PFSK-1 (cell line): Measurements from ENCODE around the gene ANKRD40.

Source experiments
- FOXP2 ChIP-seq: optimal IDR thresholded peaks from 2 replicates; pipeline ENCODE3; 2011; ENCODE audit warnings: borderline replicate concordance, control low read depth, inconsistent platforms; ENCODE audit not compliant: insufficient read depth; ENCODE audit errors: extremely low read length, extremely low read depth
- POLR2AphosphoS5 ChIP-seq: IDR thresholded peaks from 2 replicates; pipeline ENCODE4 v1.6.1; 2012; ENCODE audit warnings: low read depth, mild to moderate bottlenecking, control low read depth, low read length, moderate library complexity
- REST ChIP-seq, 2 experiments: IDR thresholded peaks; 2 replicates each; pipeline versions ENCODE4 v1.6.1 to v1.8.0; 2011 to 2012; ENCODE audit warnings: low read depth in 2 of 2, low read length in 2 of 2, control low read depth in 1 of 2, inconsistent platforms in 1 of 2, mild to moderate bottlenecking in 1 of 2, moderate library complexity in 1 of 2; ENCODE audit not compliant: insufficient read depth in 1 of 2
- SIN3A ChIP-seq: IDR thresholded peaks from 2 replicates; pipeline ENCODE4 v1.6.1; 2012; ENCODE audit warnings: mild to moderate bottlenecking, low read length, moderate library complexity, borderline replicate concordance; ENCODE audit not compliant: insufficient read depth
- TAF1 ChIP-seq: IDR thresholded peaks from 2 replicates; pipeline ENCODE4 v1.6.1; 2012; ENCODE audit warnings: low read length, control low read depth, borderline replicate concordance; ENCODE audit not compliant: insufficient read depth

- TF ChIP-seq SIN3A, result no peak
- TF ChIP-seq REST (IDR thresholded peaks at IDR 0.05; ENCODE audit: insufficient read depth in 1 of 2, low read depth in 2 of 2, low read length in 2 of 2), result no peak
- no peak for TF ChIP-seq TAF1
- no peak for TF ChIP-seq POLR2AphosphoS5
- TF ChIP-seq FOXP2, result no peak
These were observed 31.4 kb upstream of the ANKRD40 start for GRCh38 chr17:50739098-50739497.
